ENCODE results near the gene BICRA.

The BICRA gene

GRCh38 chr19:47657719-47658118, 48.8 kb downstream of the BICRA start:
- no peak for TF ChIP-seq CTCF (IDR thresholded peaks at IDR 0.05; ENCODE audit: low read depth, low read length)
- no peak for DNase-seq (ENCODE audit: extremely low read depth, low read depth)

GRCh38 chr19:47658431-47659348, 49.8 kb downstream of the BICRA start:
- DNase-seq (ENCODE audit: extremely low read depth, low read depth): no peak
- TF ChIP-seq CTCF (IDR thresholded peaks at IDR 0.05; ENCODE audit: low read depth, low read length): no peak

GRCh38 chr19:47660435-47660832, 51.5 kb downstream of the BICRA start:
- no peak for DNase-seq (ENCODE audit: extremely low read depth, low read depth)
- TF ChIP-seq CTCF (IDR thresholded peaks at IDR 0.05; ENCODE audit: low read depth, low read length): no peak

GRCh38 chr19:47661161-47661560, 52.2 kb downstream of the BICRA start:
- DNase-seq (ENCODE audit: extremely low read depth, low read depth): no peak
- no peak for TF ChIP-seq CTCF (IDR thresholded peaks at IDR 0.05; ENCODE audit: low read depth, low read length)

- TF ChIP-seq CTCF (IDR thresholded peaks at IDR 0.05; ENCODE audit: low read depth, low read length): no peak
- no peak for DNase-seq (ENCODE audit: extremely low read depth, low read depth)
These were observed 52.7 kb downstream of the BICRA start for GRCh38 chr19:47661611-47662010.

- TF ChIP-seq CTCF (IDR thresholded peaks at IDR 0.05; ENCODE audit: low read depth, low read length): no peak
- DNase-seq (ENCODE audit: extremely low read depth, low read depth): peak; percentile 83
These were observed 54.5 kb downstream of the BICRA start for GRCh38 chr19:47663435-47663910.

All from AG09319 (cell line).